Liver (tissue), 3 donors: ENCODE measurements around the gene BANP.

ENCODE experiments used
- CTCF ChIP-seq: fragments of 150-350 bp; IDR thresholded peaks from 2 replicates; pipeline ENCODE4 v1.5.1; 2017; ENCODE audit warnings: improper control_type of control experiment, low read depth, low read length; ENCODE audit not compliant: missing input control
- EGR1 ChIP-seq, 2 donors: IDR thresholded peaks; 2 replicates each; pipeline ENCODE4 v1.6.1; 2016 to 2018; ENCODE audit warnings: antibody characterized with exemption in 2 of 2, low read depth in 2 of 2
- FOXA1 ChIP-seq: IDR thresholded peaks from 2 replicates; pipeline ENCODE4 v1.6.1; 2016; ENCODE audit warnings: antibody characterized with exemption
- GABPA ChIP-seq, 2 donors: IDR thresholded peaks in 1 of 2; conservative IDR thresholded peaks in 1 of 2; 2 replicates each; pipeline ENCODE4 v1.6.1; 2016; ENCODE audit warnings: antibody characterized with exemption in 2 of 2, mild to moderate bottlenecking in 1 of 2, moderate library complexity in 1 of 2
- JUND ChIP-seq, 2 donors: IDR thresholded peaks; 2 replicates each; pipeline ENCODE4 v1.6.1; 2016; ENCODE audit warnings: antibody characterized with exemption in 2 of 2
- MAX ChIP-seq: IDR thresholded peaks from 2 replicates; pipeline ENCODE4 v1.6.1; 2016; ENCODE audit warnings: antibody characterized with exemption
- RAD21 ChIP-seq, 2 donors: IDR thresholded peaks; 2 replicates each; pipeline ENCODE4 v1.6.1; 2016; ENCODE audit warnings: antibody characterized with exemption in 2 of 2, mild to moderate bottlenecking in 2 of 2
- REST ChIP-seq: IDR thresholded peaks from 2 replicates; pipeline ENCODE4 v1.6.1; 2016; ENCODE audit warnings: antibody characterized with exemption, mild to moderate bottlenecking
- RXRA ChIP-seq, 2 donors: IDR thresholded peaks; 2 replicates each; pipeline ENCODE4 v1.6.1; 2017 to 2018; ENCODE audit warnings: antibody characterized with exemption in 2 of 2, mild to moderate bottlenecking in 1 of 2
- SP1 ChIP-seq: IDR thresholded peaks from 2 replicates; pipeline ENCODE4 v1.6.1; 2018; ENCODE audit warnings: antibody characterized with exemption, mild to moderate bottlenecking
- TAF1 ChIP-seq: conservative IDR thresholded peaks from 2 replicates; pipeline ENCODE4 v1.6.1; 2016; ENCODE audit warnings: antibody characterized with exemption, mild to moderate bottlenecking
- YY1 ChIP-seq: IDR thresholded peaks from 2 replicates; pipeline ENCODE4 v1.6.1; 2016; ENCODE audit warnings: antibody characterized with exemption, mild to moderate bottlenecking
- ZBTB33 ChIP-seq: IDR thresholded peaks from 2 replicates; pipeline ENCODE4 v1.6.1; 2016; ENCODE audit warnings: antibody characterized with exemption
- donor health status: healthy.
- donor health status: healthy.

GRCh38 chr16:88045820-88046303, 94.6 kb downstream of the BANP start:
- TF ChIP-seq REST, result no peak
- TF ChIP-seq CTCF, result no peak
- no peak for TF ChIP-seq RAD21 (IDR thresholded peaks at IDR 0.05)
- no peak for TF ChIP-seq FOXA1
- TF ChIP-seq JUND (IDR thresholded peaks at IDR 0.05), result no peak
- no peak for TF ChIP-seq MAX
- no peak for TF ChIP-seq YY1
- TF ChIP-seq RXRA (IDR thresholded peaks at IDR 0.05), result no peak
- no peak for TF ChIP-seq GABPA (IDR thresholded peaks at IDR 0.05 in 1 of 2, conservative IDR thresholded peaks at IDR 0.05 in 1 of 2)
- TF ChIP-seq SP1, result no peak
- TF ChIP-seq ZBTB33, result no peak
- TF ChIP-seq TAF1, result no peak
- no peak for TF ChIP-seq EGR1 (IDR thresholded peaks at IDR 0.05; ENCODE audit: low read depth in 2 of 2)
